ENCODE data around the gene CDH18. TPM values are rescaled to one million over a fixed set of nuclear protein-coding genes. Genes with fewer than 3 reads are reported as not detected.
A peak's percentile ranks its signal among the peaks of the same experiment; 100 is the strongest.

Gene CDH18, protein sequence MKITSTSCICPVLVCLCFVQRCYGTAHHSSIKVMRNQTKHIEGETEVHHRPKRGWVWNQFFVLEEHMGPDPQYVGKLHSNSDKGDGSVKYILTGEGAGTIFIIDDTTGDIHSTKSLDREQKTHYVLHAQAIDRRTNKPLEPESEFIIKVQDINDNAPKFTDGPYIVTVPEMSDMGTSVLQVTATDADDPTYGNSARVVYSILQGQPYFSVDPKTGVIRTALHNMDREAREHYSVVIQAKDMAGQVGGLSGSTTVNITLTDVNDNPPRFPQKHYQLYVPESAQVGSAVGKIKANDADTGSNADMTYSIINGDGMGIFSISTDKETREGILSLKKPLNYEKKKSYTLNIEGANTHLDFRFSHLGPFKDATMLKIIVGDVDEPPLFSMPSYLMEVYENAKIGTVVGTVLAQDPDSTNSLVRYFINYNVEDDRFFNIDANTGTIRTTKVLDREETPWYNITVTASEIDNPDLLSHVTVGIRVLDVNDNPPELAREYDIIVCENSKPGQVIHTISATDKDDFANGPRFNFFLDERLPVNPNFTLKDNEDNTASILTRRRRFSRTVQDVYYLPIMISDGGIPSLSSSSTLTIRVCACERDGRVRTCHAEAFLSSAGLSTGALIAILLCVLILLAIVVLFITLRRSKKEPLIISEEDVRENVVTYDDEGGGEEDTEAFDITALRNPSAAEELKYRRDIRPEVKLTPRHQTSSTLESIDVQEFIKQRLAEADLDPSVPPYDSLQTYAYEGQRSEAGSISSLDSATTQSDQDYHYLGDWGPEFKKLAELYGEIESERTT
- total RNA-seq = 10 to 100 TPM in 2 of 8 experiments, 1 to 10 TPM in 5, under 1 TPM in 1; 0.56 to 28.9 (median 5.3) TPM

DNA sequence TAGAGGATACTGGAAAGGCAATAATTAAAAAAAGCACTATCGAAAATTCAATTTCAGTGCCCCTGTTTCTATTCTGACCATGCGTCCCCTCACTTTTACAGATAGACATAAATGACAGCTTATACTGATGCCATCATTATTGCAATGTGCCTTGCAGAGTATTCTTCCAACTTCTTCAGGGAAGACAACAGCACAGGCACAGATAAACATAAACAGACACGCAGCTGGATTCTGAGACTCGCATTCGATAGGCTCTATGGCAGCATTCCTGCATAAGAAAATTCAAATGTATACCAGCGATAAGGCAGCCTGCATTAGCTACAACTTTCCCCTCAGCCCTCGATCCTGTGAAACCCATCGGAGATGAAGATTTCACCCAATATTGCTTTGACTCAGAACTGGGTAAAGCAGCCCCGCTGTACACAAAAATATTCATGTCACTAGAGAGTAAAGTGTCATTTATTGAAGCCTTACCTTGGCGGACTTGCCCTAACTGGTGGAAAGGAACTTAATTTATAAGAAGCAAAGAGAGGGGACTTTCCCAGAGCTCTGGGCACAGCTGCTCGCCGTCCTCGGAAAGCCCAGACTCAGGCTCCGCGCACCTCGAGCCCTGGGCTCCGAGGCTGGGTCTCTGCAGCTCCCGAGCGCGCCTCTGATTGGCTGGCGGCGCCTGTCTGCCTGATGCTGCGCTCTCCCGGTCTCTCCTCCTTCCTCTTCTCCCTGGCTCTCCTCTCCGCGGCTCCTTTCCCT, at the start of gene CDH18:
Gene CDH18 (minus strand): TSS at position 589 of the 750 bp plus-strand sequence. CDS start 149,214 bp downstream, outside the sequence.
- in situ Hi-C loops (cut with MboI; ENCODE audit: low pct_unique_long_range_greater_than_20kb in 2 of 9, low sequenced_read_pairs in 9 of 9, unreplicated experiment in 9 of 9) = no loop called here
- Histone ChIP-seq H3K27ac (no peak within 1 kb of the TSS), H3K4me1 (replicated peaks in 1 of 2) (no peaks in the 10 kb centered on the region), H3K4me3 (peak within 1 kb of the TSS; percentile 41 to 50 (median 47))
- peak; percentile 79 to 100 (median 98) for ATAC-seq (replicated peaks in 6 of 8)
- 0 to 40% (median 11%) methylated on average over 4 to 21 of the region's 26 CpGs for WGBS, 10 experiments

- in situ Hi-C loops (cut with MboI; ENCODE audit: low pct_unique_long_range_greater_than_20kb in 2 of 9, low sequenced_read_pairs in 9 of 9, unreplicated experiment in 9 of 9) = no loop called here
- ATAC-seq (replicated peaks in 6 of 8) = no peak
- 0 to 100% (median 71%) methylated on average over 1 of the region's 1 CpG; no CpG with 5 or more reads in 3 of the 10 experiments for whole genome bisulfite sequencing, 10 experiments
- Histone ChIP-seq H3K4me1 (replicated peaks in 1 of 2) (no peaks in the 10 kb centered on the region), H3K4me3 (no peak overlapping the region), H3K27ac (no peak overlapping the region)
Observed at GRCh38 chr5:20034717-20035116, 46.7 kb upstream of the CDH18 start.

DNA sequence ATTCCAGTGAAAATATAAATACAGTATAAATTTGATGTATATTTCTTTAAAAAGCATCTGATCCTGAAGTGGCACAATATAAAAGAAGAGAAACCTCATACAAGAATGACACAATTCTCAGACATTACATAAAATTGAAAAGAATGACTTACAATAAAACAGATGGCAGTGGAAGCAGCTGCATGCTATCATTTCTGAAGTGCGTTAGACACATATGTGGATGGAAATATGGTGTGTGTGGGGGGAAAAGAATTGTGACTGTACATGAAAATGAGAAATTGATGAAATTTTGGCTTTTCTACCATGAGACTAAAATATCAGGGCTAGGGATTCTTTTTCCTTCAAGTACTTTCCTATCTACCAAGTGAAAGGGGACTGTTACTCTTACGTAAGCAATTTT, 45.9 kb upstream of the CDH18 start:
- H3K4me1 ChIP-seq (replicated peaks in 1 of 2) = no peaks in the 10 kb centered on the region
- no peak overlapping the region for H3K4me3 ChIP-seq
- no peak overlapping the region for H3K27ac ChIP-seq
- in situ Hi-C loops (cut with MboI; ENCODE audit: low pct_unique_long_range_greater_than_20kb in 2 of 9, low sequenced_read_pairs in 9 of 9, unreplicated experiment in 9 of 9) = no loop called here
- 0 to 100% (median 93%) methylated on average over 1 to 2 of the region's 2 CpGs; no CpG with 5 or more reads in 2 of the 10 experiments for WGBS, 10 experiments
- no peak for ATAC-seq (replicated peaks in 6 of 8)

DNA sequence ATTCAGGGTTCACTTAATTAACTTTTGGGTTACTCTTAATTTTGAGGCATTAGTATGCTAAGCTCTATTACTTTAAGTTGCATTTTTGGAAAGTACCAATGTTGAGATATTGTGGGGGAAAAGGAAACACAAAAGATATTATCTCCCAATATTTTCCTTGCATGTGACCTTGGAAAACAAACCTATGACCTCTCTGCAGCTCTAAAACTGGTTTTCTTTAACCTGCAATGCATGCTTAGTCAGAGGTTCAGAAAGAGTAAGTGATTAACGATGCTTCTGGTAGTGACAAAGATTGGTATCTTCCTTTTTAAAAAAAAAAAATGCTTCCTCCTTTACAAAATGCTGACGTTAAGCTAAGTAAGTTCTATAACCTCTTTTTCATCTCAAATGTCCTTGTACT, 44.9 kb upstream of the CDH18 start:
- Histone ChIP-seq H3K4me1 (replicated peaks in 1 of 2) (no peaks in the 10 kb centered on the region), H3K27ac (no peak overlapping the region), H3K4me3 (no peak overlapping the region)
- WGBS, 10 experiments = 0 to 70% (median 56%) methylated on average over 1 to 2 of the region's 2 CpGs; no CpG with 5 or more reads in 1 of the 10 experiments
- in situ Hi-C loops (cut with MboI; ENCODE audit: low pct_unique_long_range_greater_than_20kb in 2 of 9, low sequenced_read_pairs in 9 of 9, unreplicated experiment in 9 of 9) = no loop called here
- ATAC-seq (replicated peaks in 6 of 8) = no peak

DNA sequence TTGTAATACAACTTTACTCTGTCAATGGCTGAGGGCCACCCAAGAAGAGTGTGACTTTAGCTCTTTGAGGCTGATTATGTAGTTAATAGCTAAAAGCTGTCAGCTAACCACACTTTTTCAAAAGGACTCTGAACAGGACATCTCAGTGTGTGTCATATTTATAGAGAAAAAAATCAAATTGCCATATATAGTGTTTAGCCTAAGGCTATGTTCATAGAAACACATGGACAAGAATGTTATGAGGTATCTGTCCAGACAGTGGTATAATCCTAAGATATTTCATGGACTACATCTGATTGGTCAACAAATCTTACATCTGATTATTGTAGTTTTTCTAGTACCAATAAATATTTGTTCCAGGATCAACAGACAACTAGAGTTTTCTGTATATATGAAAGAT, 42.1 kb upstream of the CDH18 start:
- ATAC-seq (replicated peaks in 6 of 8) = no peak
- in situ Hi-C loops (cut with MboI; ENCODE audit: low pct_unique_long_range_greater_than_20kb in 2 of 9, low sequenced_read_pairs in 9 of 9, unreplicated experiment in 9 of 9) = no loop called here

GRCh38 chr5:20029266-20029665, 41.3 kb upstream of the CDH18 start:
- 0 to 100% (median 58%) methylated on average over 1 to 3 of the region's 3 CpGs for WGBS, 10 experiments

More for the DNA sequence above, 42.1 kb upstream of the CDH18 start:
- H3K4me3 ChIP-seq = no peak overlapping the region
- H3K4me1 ChIP-seq (replicated peaks in 1 of 2) = no peaks in the 10 kb centered on the region
- no peak overlapping the region for H3K27ac ChIP-seq

GRCh38 chr5:20028506-20028905, 40.5 kb upstream of the CDH18 start:
- WGBS, 10 experiments = 0 to 100% (median 87%) methylated on average over 1 to 6 of the region's 6 CpGs
- Histone ChIP-seq H3K4me1 (replicated peaks in 1 of 2) (no peaks in the 10 kb centered on the region), H3K4me3 (no peak overlapping the region), H3K27ac (no peak overlapping the region)
- no peak for ATAC-seq (replicated peaks in 6 of 8)
- in situ Hi-C loops (cut with MboI; ENCODE audit: low pct_unique_long_range_greater_than_20kb in 2 of 9, low sequenced_read_pairs in 9 of 9, unreplicated experiment in 9 of 9) = no loop called here

More at GRCh38 chr5:20029266-20029665, 41.3 kb upstream of the CDH18 start:
- Histone ChIP-seq H3K4me3 (no peak overlapping the region), H3K27ac (no peak overlapping the region), H3K4me1 (replicated peaks in 1 of 2) (no peaks in the 10 kb centered on the region)
- in situ Hi-C loops (cut with MboI; ENCODE audit: low pct_unique_long_range_greater_than_20kb in 2 of 9, low sequenced_read_pairs in 9 of 9, unreplicated experiment in 9 of 9) = no loop called here
- no peak for ATAC-seq (replicated peaks in 6 of 8)

- in situ Hi-C loops (cut with MboI; ENCODE audit: low pct_unique_long_range_greater_than_20kb in 2 of 9, low sequenced_read_pairs in 9 of 9, unreplicated experiment in 9 of 9) = no loop called here
Observed at GRCh38 chr5:20023686-20024180, 35.7 kb upstream of the CDH18 start.

DNA sequence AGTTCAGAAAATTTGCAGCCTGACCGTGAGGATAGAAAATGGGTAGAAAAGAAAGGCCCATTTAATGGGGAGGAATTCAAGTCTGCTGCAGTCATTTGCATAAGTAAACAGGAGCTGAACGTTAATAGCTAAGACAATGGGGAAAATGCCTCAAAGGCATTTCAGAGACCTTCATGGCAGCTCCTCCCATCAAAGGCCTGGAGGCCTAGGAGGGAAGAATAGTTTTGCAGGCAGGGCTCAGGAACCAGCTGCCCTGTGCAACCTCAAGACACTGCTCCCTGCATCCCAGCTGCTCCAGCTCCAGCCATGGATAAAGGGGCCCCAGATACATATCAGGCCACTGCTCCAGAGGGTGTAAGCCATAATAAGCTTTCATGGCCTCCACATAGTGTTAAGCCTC, 32.2 kb upstream of the CDH18 start:
- ATAC-seq (replicated peaks in 6 of 8) = peak in 1 of 8 experiments; percentile 58
- WGBS, 10 experiments = 0 to 56% (median 31%) methylated on average over 1 to 2 of the region's 2 CpGs; no CpG with 5 or more reads in 2 of the 10 experiments

More at GRCh38 chr5:20023686-20024180, 35.7 kb upstream of the CDH18 start:
- WGBS, 10 experiments = 0 to 100% (median 100%) methylated on average over 1 of the region's 1 CpG; no CpG with 5 or more reads in 3 of the 10 experiments
- no peak overlapping the region for H3K27ac ChIP-seq
- no peak for ATAC-seq (replicated peaks in 6 of 8)
- no peaks in the 10 kb centered on the region for H3K4me1 ChIP-seq (replicated peaks in 1 of 2)
- no peak overlapping the region for H3K4me3 ChIP-seq

GRCh38 chr5:20017021-20017420, 29.0 kb upstream of the CDH18 start:
- ATAC-seq (replicated peaks in 6 of 8) = no peak
- in situ Hi-C loops (cut with MboI; ENCODE audit: low pct_unique_long_range_greater_than_20kb in 2 of 9, low sequenced_read_pairs in 9 of 9, unreplicated experiment in 9 of 9) = no loop called here
- no peak overlapping the region for H3K27ac ChIP-seq
- H3K4me3 ChIP-seq = no peak overlapping the region
- 0 to 100% (median 85%) methylated on average over 1 of the region's 1 CpG; no CpG with 5 or more reads in 1 of the 10 experiments for WGBS, 10 experiments
- no peaks in the 10 kb centered on the region for H3K4me1 ChIP-seq (replicated peaks in 1 of 2)

More for the DNA sequence above, 32.2 kb upstream of the CDH18 start:
- H3K4me1 ChIP-seq (replicated peaks in 1 of 2) = no peaks in the 10 kb centered on the region
- no peak overlapping the region for H3K4me3 ChIP-seq
- no peak overlapping the region for H3K27ac ChIP-seq
- in situ Hi-C loops (cut with MboI; ENCODE audit: low pct_unique_long_range_greater_than_20kb in 2 of 9, low sequenced_read_pairs in 9 of 9, unreplicated experiment in 9 of 9) = no loop called here

DNA sequence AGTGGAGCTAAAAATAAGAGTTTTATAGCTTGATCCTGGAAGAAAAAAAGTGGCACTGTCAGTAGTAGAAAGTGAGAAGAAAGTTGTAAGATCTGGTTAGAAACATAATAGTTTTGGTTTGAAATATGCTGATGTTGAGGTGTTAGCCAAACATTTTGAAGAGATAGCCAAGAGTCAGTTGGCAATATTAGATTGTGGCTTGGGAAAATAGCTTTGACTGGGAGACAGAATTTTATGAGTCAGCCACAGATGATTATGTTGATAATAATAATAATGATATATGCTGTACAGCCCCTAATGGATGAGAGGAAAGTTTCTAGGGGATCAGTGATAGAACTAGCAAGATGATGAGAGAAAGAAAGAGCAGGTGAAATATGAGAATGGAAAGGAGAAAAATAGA, 12.4 kb upstream of the CDH18 start:
- Histone ChIP-seq H3K27ac (no peak overlapping the region), H3K4me1 (replicated peaks in 1 of 2) (no peaks in the 10 kb centered on the region), H3K4me3 (no peak overlapping the region)
- in situ Hi-C loops (cut with MboI; ENCODE audit: low pct_unique_long_range_greater_than_20kb in 2 of 9, low sequenced_read_pairs in 9 of 9, unreplicated experiment in 9 of 9) = no loop called here
- ATAC-seq (replicated peaks in 6 of 8) = no peak

DNA sequence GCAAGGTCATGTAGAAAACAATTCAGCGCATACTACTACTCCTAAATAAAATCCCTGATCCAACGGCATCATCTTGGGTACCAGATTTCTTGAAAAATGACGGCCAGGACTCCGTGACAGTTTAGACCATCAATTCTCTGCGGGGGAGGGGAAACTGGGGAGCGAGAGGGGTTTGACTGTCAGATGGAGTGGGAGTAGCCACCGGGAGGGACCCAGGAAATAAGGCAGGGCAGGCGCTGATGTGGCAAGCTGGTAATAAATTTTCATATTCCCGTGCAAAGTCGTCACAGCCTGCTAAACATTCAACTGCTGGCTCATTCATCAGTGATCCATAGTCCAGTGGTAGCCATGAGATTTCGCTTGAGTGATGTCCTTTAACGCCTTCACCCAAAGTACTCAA, 457 bp upstream of the CDH18 start:
- WGBS, 10 experiments = 0 to 50% (median 26%) methylated on average over 1 to 9 of the region's 12 CpGs; no CpG with 5 or more reads in 5 of the 10 experiments

More for the DNA sequence above, 457 bp upstream of the CDH18 start:
- ATAC-seq (replicated peaks in 6 of 8) = peak in 7 of 8 experiments; percentile 28 to 79 (median 69)
- H3K4me3 ChIP-seq = peak overlapping the region; percentile 41 to 50 (median 47)
- in situ Hi-C loops (cut with MboI; ENCODE audit: low pct_unique_long_range_greater_than_20kb in 2 of 9, low sequenced_read_pairs in 9 of 9, unreplicated experiment in 9 of 9) = no loop called here
- no peaks in the 10 kb centered on the region for H3K4me1 ChIP-seq (replicated peaks in 1 of 2)
- no peak overlapping the region for H3K27ac ChIP-seq
